ENCODE data around the gene STK10. TPM values are rescaled to one million over a fixed set of nuclear protein-coding genes. Genes with fewer than 3 reads are reported as not detected.

STK10 gene
- total and polyA plus RNA-seq, 9 of the 15 experiments (the other 6 are each of a cell fraction or from before 2014, with no cell fraction given), result 0.30 to 6.7 (median 2.4) TPM

DNA sequence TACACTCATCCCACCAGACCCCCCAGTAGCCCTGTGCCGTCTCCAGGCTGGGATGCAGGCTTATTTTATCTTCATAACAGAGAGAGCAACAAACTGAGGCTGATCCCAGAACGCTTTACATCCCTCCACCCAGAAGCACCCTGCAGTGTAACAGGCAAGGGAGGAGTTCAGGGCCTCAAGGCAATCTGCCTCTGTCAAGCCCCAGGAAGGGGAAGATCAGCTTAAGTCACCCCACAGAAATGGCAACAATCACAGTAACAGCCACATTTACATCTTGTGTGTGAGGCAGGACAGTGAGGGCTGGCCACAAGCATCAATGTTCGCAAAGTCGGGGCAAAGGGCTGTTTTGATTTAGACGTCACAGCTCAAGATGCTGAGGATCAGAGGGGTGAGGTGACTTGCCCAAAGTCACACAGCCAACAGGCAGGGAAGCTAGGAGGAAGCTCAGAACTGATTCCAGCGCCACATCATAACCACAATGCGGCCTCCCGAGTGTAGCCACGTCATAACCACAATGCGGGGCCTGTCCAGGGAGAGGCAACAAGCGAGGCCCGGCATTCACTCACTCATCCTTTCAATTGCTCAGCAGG lies 14.4 kb downstream of the STK10 start (continued):
- TF ChIP-seq SMARCB1 (IDR thresholded peaks at IDR 0.05; ENCODE audit: insufficient read length, low read depth), result no peak
- TF ChIP-seq U2AF2 (optimal IDR thresholded peaks at IDR 0.05; ENCODE audit: low read depth, low read length), result no peak
- no peak for TF ChIP-seq ZNF764 (CRISPR knock-in tag; IDR thresholded peaks at IDR 0.05; ENCODE audit: low read depth)
- no peak for TF ChIP-seq KAT2B (IDR thresholded peaks at IDR 0.05; ENCODE audit: low read depth, low read length)
- TF ChIP-seq KDM1A (IDR thresholded peaks at IDR 0.05), result peak; percentile 26 to 42; a peak in 1 of 4 replicates
- TF ChIP-seq EHMT2 (IDR thresholded peaks at IDR 0.05), result no peak
- TF ChIP-seq CBX1 (IDR thresholded peaks at IDR 0.05; ENCODE audit: low read depth), result peak; percentile 43; the same call in 1 of the 2 replicates
- peak; percentile 75 for TF ChIP-seq BCOR (IDR thresholded peaks at IDR 0.05)
- TF ChIP-seq ZBTB1 (CRISPR knock-in tag; IDR thresholded peaks at IDR 0.05; ENCODE audit: borderline replicate concordance, low read depth), result peak; percentile 91
- peak; percentile 83 for TF ChIP-seq ZFP36 (IDR thresholded peaks at IDR 0.05; ENCODE audit: low read depth, low read length, partially characterized antibody)
- peak; percentile 52 for TF ChIP-seq FOSL1 (tag; conservative IDR thresholded peaks at IDR 0.05)

DNA sequence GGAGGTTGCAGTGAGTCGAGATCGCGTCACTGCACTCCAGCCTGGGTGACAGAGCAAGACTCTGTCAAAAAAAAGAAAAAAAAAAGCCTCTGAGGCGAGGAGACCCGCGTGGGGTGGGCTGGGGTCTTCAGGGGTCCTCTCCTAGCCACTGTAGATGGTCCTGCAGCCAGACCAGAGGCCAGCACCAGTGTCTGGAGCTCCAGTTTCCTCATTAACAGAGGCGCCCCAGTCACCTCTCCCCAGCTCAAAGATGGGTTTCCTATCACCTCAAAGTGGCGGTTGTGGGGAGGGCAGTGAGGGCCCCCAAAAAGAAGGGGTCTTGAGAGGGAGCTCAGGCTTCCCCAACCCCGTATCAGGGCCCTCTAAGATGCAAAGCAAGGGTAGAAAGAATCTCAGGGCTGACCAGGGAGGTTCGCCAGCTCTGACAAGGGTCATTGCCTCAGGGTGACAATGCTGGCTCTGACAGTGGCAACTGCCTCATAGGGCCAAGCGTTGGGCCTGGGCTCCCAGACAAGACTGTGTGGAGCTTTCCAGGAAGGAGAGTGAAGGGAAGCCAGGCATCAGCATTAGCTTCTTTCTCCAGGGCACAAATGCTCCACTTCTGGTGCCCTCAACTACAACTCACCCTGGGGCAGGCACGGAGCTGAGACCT lies 15.0 kb downstream of the STK10 start:
- CTCF ChIA-PET (ENCODE audit: low intra/inter-chr PET ratio), result no interaction called here
- in situ Hi-C loops (cut with MboI), result no loop called here
- no peaks in the 10 kb centered on the region for H3K79me2 ChIP-seq (ENCODE audit: control insufficient read depth, insufficient read depth, low read length)

More for the DNA sequence above, 15.0 kb downstream of the STK10 start:
- no peak overlapping the region for H2AFZ ChIP-seq (ENCODE audit: low read depth, low read length)
- H3K27me3 ChIP-seq (ENCODE audit: control insufficient read depth in 2 of 2, insufficient read depth in 2 of 2, low read length in 2 of 2), result peaks cover 0 to 8% of the 10 kb centered on the region in 2 experiments; a peak in 2 of 5 replicates
- H3K9me1 ChIP-seq (ENCODE audit: control insufficient read depth, insufficient read depth, low read length), result no peaks in the 10 kb centered on the region
- 31% methylated on average over 8 of the region's 12 CpGs for WGBS (ENCODE audit: insufficient coverage, low coverage, missing lambda C conversion rate)
- no peak; the same call in 2 of the 3 replicates for ATAC-seq
- H3K4me3 ChIP-seq, result no peak overlapping the region
- H3K9ac ChIP-seq (ENCODE audit: insufficient read depth in 1 of 2, low read depth in 2 of 2, low read length in 2 of 2), result no peak overlapping the region
- H3K27ac ChIP-seq (ENCODE audit: extremely low read depth, low read depth, low read length), result no peak overlapping the region
- H3K9me3 ChIP-seq (replicated peaks; ENCODE audit: control insufficient read depth, insufficient read depth, low read depth, low read length), result no peaks in the 10 kb centered on the region
- BruUV-seq (replicated peaks), result no TSS peak
- DNase-seq (ENCODE audit: extremely low read depth in 1 of 4, low spot score in 3 of 4), result no peak
- H4K20me1 ChIP-seq (replicated peaks; ENCODE audit: control insufficient read depth, insufficient read depth, low read length), result no peaks in the 10 kb centered on the region
- POLR2A ChIA-PET, result interaction anchor here (0.7 to 1.0 kb wide), 3 partner anchors 11 to 17 kb away, joined by 3 to 4 read pairs (median 3); no protein-coding TSS in a partner anchor
- no peak overlapping the region for H3K4me2 ChIP-seq (ENCODE audit: insufficient read depth, low read length)
- FAIRE-seq, result no peak
- TF ChIP-seq, protein P1, sequence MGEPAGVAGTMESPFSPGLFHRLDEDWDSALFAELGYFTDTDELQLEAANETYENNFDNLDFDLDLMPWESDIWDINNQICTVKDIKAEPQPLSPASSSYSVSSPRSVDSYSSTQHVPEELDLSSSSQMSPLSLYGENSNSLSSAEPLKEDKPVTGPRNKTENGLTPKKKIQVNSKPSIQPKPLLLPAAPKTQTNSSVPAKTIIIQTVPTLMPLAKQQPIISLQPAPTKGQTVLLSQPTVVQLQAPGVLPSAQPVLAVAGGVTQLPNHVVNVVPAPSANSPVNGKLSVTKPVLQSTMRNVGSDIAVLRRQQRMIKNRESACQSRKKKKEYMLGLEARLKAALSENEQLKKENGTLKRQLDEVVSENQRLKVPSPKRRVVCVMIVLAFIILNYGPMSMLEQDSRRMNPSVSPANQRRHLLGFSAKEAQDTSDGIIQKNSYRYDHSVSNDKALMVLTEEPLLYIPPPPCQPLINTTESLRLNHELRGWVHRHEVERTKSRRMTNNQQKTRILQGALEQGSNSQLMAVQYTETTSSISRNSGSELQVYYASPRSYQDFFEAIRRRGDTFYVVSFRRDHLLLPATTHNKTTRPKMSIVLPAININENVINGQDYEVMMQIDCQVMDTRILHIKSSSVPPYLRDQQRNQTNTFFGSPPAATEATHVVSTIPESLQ (CRISPR knock-in tag; IDR thresholded peaks at IDR 0.05), result no peak
- no peaks in the 10 kb centered on the region for H3K36me3 ChIP-seq (ENCODE audit: control insufficient read depth, insufficient read depth, low read length)
- H3K4me1 ChIP-seq (replicated peaks in 1 of 2; ENCODE audit: control insufficient read depth in 2 of 2, insufficient read depth in 2 of 2, low read length in 2 of 2), result peaks cover 0 to 16% of the 10 kb centered on the region in 2 experiments; a peak in 4 of 5 replicates
- intact Hi-C loops (cut with micrococcal nuclease), result no loop called here
